AG04450 (cell line): ENCODE measurements around the gene BIRC6. TPM values are rescaled to one million over a fixed set of nuclear protein-coding genes. Genes with fewer than 3 reads are reported as not detected.

Experiments used
- CTCF ChIA-PET: fragments of 300-600, 350-600 bp; formaldehyde crosslinking; extraction: SDS; loops from one replicate; lab custom pipeline; 2022; ENCODE audit warnings: antibody characterized with exemption, inconsistent platforms; lab: Charles Lee
- POLR2A ChIA-PET: fragments of 350-600 bp; formaldehyde crosslinking; extraction: SDS; loops from one replicate; lab custom pipeline; 2021; ENCODE audit warnings: antibody characterized with exemption, inconsistent platforms; lab: Yijun Ruan, JAX
- DNase-seq: peaks from one replicate; pipeline ENCODE4 v3.0.0-alpha.2; 2011; ENCODE audit warnings: low read depth, low spot score
- H3K27ac ChIP-seq: one replicate; pipeline ENCODE4 v1.5.1; 2012; ENCODE audit warnings: low read depth, low read length, control low read depth
- H3K27me3 ChIP-seq: one replicate; pipeline ENCODE4 v1.6.0; 2012; ENCODE audit warnings: low read length; ENCODE audit not compliant: control insufficient read depth, insufficient read depth
- H3K4me3 ChIP-seq: 2 replicates; pipeline ENCODE4 v1.5.1; 2011; ENCODE audit warnings: mild to moderate bottlenecking, low read depth, low read length, control low read depth
- H3K9me3 ChIP-seq: 2 replicates; pipeline ENCODE4 v1.5.1; 2012; ENCODE audit warnings: low read length; ENCODE audit not compliant: control insufficient read depth, insufficient read depth
- CTCF ChIP-seq: IDR thresholded peaks from 2 replicates; pipeline ENCODE4 v1.5.1; 2011; ENCODE audit warnings: low read depth, low read length, control low read depth, inconsistent platforms
- polyA plus RNA-seq: library from polyadenylated mRNA; depleted of rRNA; stranded (reverse); fragments of >200 nt; gene quantifications from 2 replicates; pipeline ENCODE4 v1.2.3, GENCODE V29; 2011

The BIRC6 gene
- polyA plus RNA-seq, 1 experiment: 86.3 TPM

- H3K27me3 ChIP-seq: no peaks in the 10 kb centered on the region
- no peaks in the 10 kb centered on the region for H3K9me3 ChIP-seq
- no peak overlapping the region for H3K27ac ChIP-seq
- DNase-seq: peak; percentile 13
- H3K4me3 ChIP-seq: no peak overlapping the region
- CTCF ChIA-PET: no interaction called here
- peak; percentile 80 for TF ChIP-seq CTCF
- POLR2A ChIA-PET: no interaction called here
Observed at GRCh38 chr2:32553829-32554432, 197.1 kb downstream of the BIRC6 start.

- ChIA-PET POLR2A (no interaction called here), CTCF (interaction anchor here (0.9 kb wide), 1 partner anchor 214 kb away, joined by 3 read pairs; no protein-coding TSS in a partner anchor)
- Histone ChIP-seq H3K27ac (no peak overlapping the region), H3K9me3 (no peaks in the 10 kb centered on the region), H3K4me3 (no peak overlapping the region), H3K27me3 (no peaks in the 10 kb centered on the region)
- no peak for DNase-seq
- TF ChIP-seq CTCF: no peak
Observed at GRCh38 chr2:32558492-32558891, 201.7 kb downstream of the BIRC6 start.

GRCh38 chr2:32559136-32559535 is 202.3 kb downstream of the BIRC6 start:
- ChIA-PET POLR2A (interaction anchor here (0.6 to 0.7 kb wide), 3 partner anchors 43 to 831 kb away, joined by 3 to 5 read pairs (median 3); no protein-coding TSS in a partner anchor), CTCF (interaction anchor here (0.6 to 0.9 kb wide), 2 partner anchors 31 to 161 kb away, joined by 5 read pairs; no protein-coding TSS in a partner anchor)
- Histone ChIP-seq H3K27ac (no peak overlapping the region), H3K27me3 (no peaks in the 10 kb centered on the region), H3K4me3 (no peak overlapping the region), H3K9me3 (no peaks in the 10 kb centered on the region)
- TF ChIP-seq CTCF: no peak
- DNase-seq: no peak

GRCh38 chr2:32562906-32563305 is 206.1 kb downstream of the BIRC6 start:
- H3K27ac ChIP-seq: no peak overlapping the region
- POLR2A ChIA-PET: no interaction called here
- H3K4me3 ChIP-seq: no peak overlapping the region
- no peaks in the 10 kb centered on the region for H3K27me3 ChIP-seq
- TF ChIP-seq CTCF: no peak
- CTCF ChIA-PET: no interaction called here
- no peak for DNase-seq
- peaks cover 7% of the 10 kb centered on the region; the same call in 1 of the 2 replicates for H3K9me3 ChIP-seq

GRCh38 chr2:32564417-32565035 is 207.7 kb downstream of the BIRC6 start:
- no peak for DNase-seq
- no peak for TF ChIP-seq CTCF
- CTCF ChIA-PET: no interaction called here

More at GRCh38 chr2:32564417-32565035, 207.7 kb downstream of the BIRC6 start:
- H3K27ac ChIP-seq: no peak overlapping the region
- no peak overlapping the region for H3K4me3 ChIP-seq
- POLR2A ChIA-PET: no interaction called here
- peaks cover 7% of the 10 kb centered on the region; the same call in 1 of the 2 replicates for H3K9me3 ChIP-seq
- no peaks in the 10 kb centered on the region for H3K27me3 ChIP-seq
